Neural progenitor cell (in vitro differentiated cells): ENCODE measurements around the gene ARHGEF12. TPM values are rescaled to one million over a fixed set of nuclear protein-coding genes. Genes with fewer than 3 reads are reported as not detected.

ENCODE experiments used
- DNase-seq: peaks from one replicate; pipeline ENCODE4 v3.0.0-alpha.2; 2016; ENCODE audit warnings: low spot score
- H2AFZ ChIP-seq: fragments of 200-600 bp; sonication (generic); replicated peaks from 2 replicates; pipeline ENCODE4 v1.6.1; 2016; ENCODE audit warnings: antibody characterized with exemption
- H3F3A ChIP-seq: fragments of 200-600 bp; sonication (generic); 2 replicates; pipeline ENCODE4 v1.6.1; 2016; ENCODE audit warnings: antibody characterized with exemption, low read depth
- H3K27ac ChIP-seq: fragments of 200-600 bp; sonication (generic); 2 replicates; pipeline ENCODE4 v1.5.1; 2016; ENCODE audit warnings: mild to moderate bottlenecking
- H3K27me3 ChIP-seq: fragments of 200-600 bp; sonication (generic); 2 replicates; pipeline ENCODE4 v1.6.1; 2016; ENCODE audit warnings: mild to moderate bottlenecking, moderate library complexity
- H3K36me3 ChIP-seq: fragments of 200-600 bp; sonication (generic); 2 replicates; pipeline ENCODE4 v1.5.1; 2016
- H3K4me1 ChIP-seq: fragments of 200-600 bp; sonication (generic); 2 replicates; pipeline ENCODE4 v1.6.1; 2016; ENCODE audit warnings: mixed run types
- H3K4me2 ChIP-seq: fragments of 200-600 bp; sonication (generic); 2 replicates; pipeline ENCODE4 v1.6.1; 2016
- H3K4me3 ChIP-seq: fragments of 200-600 bp; sonication (generic); 2 replicates; pipeline ENCODE4 v1.5.1; 2016
- H3K79me2 ChIP-seq: fragments of 200-600 bp; sonication (generic); 2 replicates; pipeline ENCODE4 v1.6.1; 2016; ENCODE audit warnings: low read depth
- H3K9ac ChIP-seq: fragments of 200-600 bp; sonication (generic); 2 replicates; pipeline ENCODE4 v1.6.1; 2016
- H3K9me3 ChIP-seq: fragments of 200-600 bp; sonication (generic); 2 replicates; pipeline ENCODE4 v1.5.1; 2016; ENCODE audit warnings: low read depth
- H4K20me1 ChIP-seq: fragments of 200-600 bp; sonication (generic); 2 replicates; pipeline ENCODE4 v1.6.1; 2016; ENCODE audit warnings: low read depth
- H3K27ac Mint-ChIP-seq: 3 replicates; pipeline ENCODE4 v1.8.0; 2021; ENCODE audit warnings: mixed read lengths
- H3K27me3 Mint-ChIP-seq: 2 replicates; pipeline ENCODE4 v1.8.0; 2022; ENCODE audit warnings: low read depth, mild to moderate bottlenecking, inconsistent platforms, moderate library complexity, mixed read lengths; ENCODE audit not compliant: insufficient read depth
- H3K36me3 Mint-ChIP-seq: 3 replicates; pipeline ENCODE4 v1.8.0; 2021; ENCODE audit warnings: mixed read lengths
- H3K4me1 Mint-ChIP-seq: 3 replicates; pipeline ENCODE4 v1.8.0; 2021; ENCODE audit warnings: mixed read lengths
- H3K4me3 Mint-ChIP-seq: 3 replicates; pipeline ENCODE4 v1.8.0; 2021; ENCODE audit warnings: mild to moderate bottlenecking, moderate library complexity, mixed read lengths
- H3K9me3 Mint-ChIP-seq: 3 replicates; pipeline ENCODE4 v1.8.0; 2020; ENCODE audit warnings: mixed read lengths
- CTCF ChIP-seq: fragments of 200-600 bp; sonication (generic); IDR thresholded peaks from 2 replicates; pipeline ENCODE4 v1.5.1; 2017; ENCODE audit warnings: antibody characterized with exemption, mild to moderate bottlenecking
- EZH2 ChIP-seq: fragments of 200-600 bp; sonication (generic); IDR thresholded peaks from 2 replicates; pipeline ENCODE4 v1.6.1; 2017; ENCODE audit warnings: antibody characterized with exemption, mild to moderate bottlenecking, moderate library complexity
- EZH2phosphoT487 ChIP-seq: fragments of 200-600 bp; sonication (generic); IDR thresholded peaks from 2 replicates; pipeline ENCODE4 v1.6.1; 2017; ENCODE audit warnings: antibody characterized with exemption
- total RNA-seq: library from RNA; depleted of rRNA; stranded (reverse); fragments of >200 nt; gene quantifications from 2 replicates; pipeline ENCODE4 v1.2.3, GENCODE V29; 2015; ENCODE audit warnings: low replicate concordance

Gene ARHGEF12
- total RNA-seq, 1 donor from 2014 or later: 31.3 TPM

- no peak overlapping the region for H3K4me2 ChIP-seq
- no peaks in the 10 kb centered on the region for H3K27me3 ChIP-seq
- H3K9me3 ChIP-seq: no peaks in the 10 kb centered on the region
- H4K20me1 ChIP-seq: no peaks in the 10 kb centered on the region
- peaks cover 10% of the 10 kb centered on the region for H3F3A ChIP-seq
- no peak overlapping the region for H3K4me3 ChIP-seq
- peaks cover 17% of the 10 kb centered on the region for H3K4me1 ChIP-seq
- H3K36me3 ChIP-seq: no peaks in the 10 kb centered on the region
- H2AFZ ChIP-seq: peak overlapping the region; percentile 92
- no peaks in the 10 kb centered on the region for H3K79me2 ChIP-seq
- Mint-ChIP-seq H3K9me3 (no peaks in the 10 kb centered on the region), H3K4me3 (no peak overlapping the region), H3K27ac (no peak overlapping the region), H3K27me3 (no peaks in the 10 kb centered on the region), H3K36me3 (no peaks in the 10 kb centered on the region), H3K4me1 (peaks cover 13% of the 10 kb centered on the region)
- no peak for TF ChIP-seq EZH2
- TF ChIP-seq EZH2phosphoT487: no peak
- no peak for TF ChIP-seq CTCF
- no peak overlapping the region for H3K9ac ChIP-seq
- DNase-seq: no peak
- H3K27ac ChIP-seq: no peak overlapping the region
Observed at GRCh38 chr11:120316880-120317688, 19.1 kb upstream of the ARHGEF12 start.

DNA sequence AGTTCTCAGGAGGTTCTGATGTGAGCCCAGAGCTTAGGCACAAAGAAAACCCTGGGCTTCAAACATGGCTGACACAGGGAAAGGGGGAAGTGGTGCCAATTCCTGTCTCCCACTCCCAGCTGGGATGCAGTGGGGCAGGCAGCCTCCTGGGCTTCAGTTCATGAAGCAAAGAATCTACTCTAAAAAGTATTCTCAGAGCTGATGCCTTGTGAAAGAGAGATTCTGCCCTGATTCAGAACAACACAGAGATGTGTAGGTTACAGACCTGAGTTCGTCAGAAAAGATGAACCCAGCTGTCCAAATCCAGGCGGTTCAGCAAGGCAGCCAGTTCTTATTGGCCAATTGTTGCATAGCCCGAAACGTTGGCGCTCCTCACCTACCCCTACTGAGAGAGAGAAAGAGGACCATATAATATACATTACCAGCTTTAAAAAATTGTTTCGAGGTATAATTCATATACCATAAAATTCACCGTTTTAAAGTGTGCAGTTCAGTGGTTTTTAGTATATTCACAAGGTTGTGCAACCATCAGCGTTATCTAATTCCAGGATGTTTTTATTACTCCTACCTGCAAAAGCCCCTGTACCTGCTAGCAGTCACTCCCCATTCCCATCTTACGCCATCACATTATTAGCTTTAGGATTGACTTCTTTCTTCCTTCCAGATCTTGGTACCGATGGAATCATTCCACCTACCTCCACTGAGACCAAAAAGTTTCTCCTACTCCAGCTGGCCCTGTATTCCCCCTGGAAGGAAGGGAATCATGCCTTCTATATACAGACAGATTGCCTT is 18.3 kb upstream of the ARHGEF12 start:
- DNase-seq: no peak

GRCh38 chr11:120318906-120319305 is 17.3 kb upstream of the ARHGEF12 start:
- TF ChIP-seq EZH2phosphoT487: no peak
- TF ChIP-seq EZH2: no peak
- TF ChIP-seq CTCF: no peak
- Histone ChIP-seq H3K27ac (no peak overlapping the region), H2AFZ (no peak overlapping the region), H3K36me3 (no peaks in the 10 kb centered on the region), H3K9me3 (no peaks in the 10 kb centered on the region), H3K4me2 (no peak overlapping the region), H3K9ac (no peak overlapping the region), H3K27me3 (no peaks in the 10 kb centered on the region), H3K79me2 (no peaks in the 10 kb centered on the region), H3K4me3 (no peak overlapping the region), H4K20me1 (no peaks in the 10 kb centered on the region), H3K4me1 (peaks cover 17% of the 10 kb centered on the region), H3F3A (peaks cover 12% of the 10 kb centered on the region)
- Mint-ChIP-seq H3K9me3 (no peaks in the 10 kb centered on the region), H3K27ac (no peak overlapping the region), H3K4me3 (no peak overlapping the region), H3K36me3 (no peaks in the 10 kb centered on the region), H3K27me3 (no peaks in the 10 kb centered on the region), H3K4me1 (peaks cover 12% of the 10 kb centered on the region)
- DNase-seq: no peak

More for the DNA sequence above, 18.3 kb upstream of the ARHGEF12 start:
- H3K4me2 ChIP-seq: no peak overlapping the region
- H3K9me3 ChIP-seq: no peaks in the 10 kb centered on the region
- no peak overlapping the region for H3K4me3 Mint-ChIP-seq
- H2AFZ ChIP-seq: no peak overlapping the region
- H3K27me3 Mint-ChIP-seq: no peaks in the 10 kb centered on the region
- TF ChIP-seq EZH2phosphoT487 (no peak), CTCF (no peak), EZH2 (no peak)
- no peak overlapping the region for H3K4me3 ChIP-seq
- H3K4me1 ChIP-seq: peaks cover 17% of the 10 kb centered on the region
- no peaks in the 10 kb centered on the region for H3K79me2 ChIP-seq
- H3K9me3 Mint-ChIP-seq: no peaks in the 10 kb centered on the region
- H3K4me1 Mint-ChIP-seq: peaks cover 13% of the 10 kb centered on the region
- H3K27me3 ChIP-seq: no peaks in the 10 kb centered on the region
- no peak overlapping the region for H3K27ac Mint-ChIP-seq
- H3K36me3 Mint-ChIP-seq: no peaks in the 10 kb centered on the region
- no peak overlapping the region for H3K9ac ChIP-seq
- H3K36me3 ChIP-seq: no peaks in the 10 kb centered on the region
- peaks cover 10% of the 10 kb centered on the region for H3F3A ChIP-seq
- H3K27ac ChIP-seq: no peak overlapping the region
- no peaks in the 10 kb centered on the region for H4K20me1 ChIP-seq
